HEK293T (cell line): ENCODE data around the gene SEMA6B.

ENCODE experiments used
- CTCF ChIA-PET: fragments of 350-600 bp; formaldehyde crosslinking; extraction: SDS; loops from one replicate; lab custom pipeline; 2021; ENCODE audit warnings: antibody characterized with exemption, inconsistent platforms; lab: Yijun Ruan, JAX
- POLR2A ChIA-PET: fragments of 350-600 bp; formaldehyde crosslinking; extraction: SDS; loops from one replicate; lab custom pipeline; 2020; ENCODE audit warnings: antibody characterized with exemption, inconsistent platforms; lab: Yijun Ruan, JAX
- DNase-seq: peaks from one replicate; pipeline ENCODE4 v3.0.0; 2012; ENCODE audit warnings: mixed read lengths; ENCODE audit errors: extremely low spot score
- ARNT ChIP-seq: fragments of 450-650 bp; IDR thresholded peaks from 2 replicates; pipeline ENCODE4 v1.6.1; 2017; ENCODE audit warnings: mild to moderate bottlenecking
- BHLHE40 ChIP-seq: fragments of 450-650 bp; IDR thresholded peaks from 2 replicates; pipeline ENCODE4 v1.6.1; 2016; ENCODE audit warnings: mild to moderate bottlenecking, moderate library complexity, borderline replicate concordance
- CTBP1 ChIP-seq: fragments of 450-650 bp; IDR thresholded peaks from 2 replicates; pipeline ENCODE4 v1.6.1; 2016; ENCODE audit warnings: borderline replicate concordance
- ELF4 ChIP-seq: fragments of 450-650 bp; IDR thresholded peaks from 2 replicates; pipeline ENCODE4 v1.6.1; 2017; ENCODE audit warnings: antibody characterized with exemption
- FOXA1 ChIP-seq: fragments of 450-650 bp; IDR thresholded peaks from 2 replicates; pipeline ENCODE4 v1.6.1; 2016; ENCODE audit warnings: mild to moderate bottlenecking
- FOXK2 ChIP-seq: fragments of 450-650 bp; IDR thresholded peaks from 2 replicates; pipeline ENCODE4 v1.6.1; 2016; ENCODE audit warnings: mild to moderate bottlenecking
- FOXM1 ChIP-seq: fragments of 450-650 bp; IDR thresholded peaks from 2 replicates; pipeline ENCODE4 v1.6.1; 2017; ENCODE audit warnings: mild to moderate bottlenecking, borderline replicate concordance
- HDGF ChIP-seq: fragments of 450-650 bp; IDR thresholded peaks from 2 replicates; pipeline ENCODE4 v1.6.1; 2017; ENCODE audit warnings: antibody characterized with exemption, borderline replicate concordance
- L3MBTL2 ChIP-seq: fragments of 450-650 bp; conservative IDR thresholded peaks from 2 replicates; pipeline ENCODE4 v1.6.1; 2016; ENCODE audit warnings: mild to moderate bottlenecking
- LEF1 ChIP-seq: fragments of 450-650 bp; IDR thresholded peaks from 2 replicates; pipeline ENCODE4 v1.6.1; 2017; ENCODE audit warnings: mild to moderate bottlenecking, borderline replicate concordance
- NFRKB ChIP-seq: fragments of 450-650 bp; IDR thresholded peaks from 2 replicates; pipeline ENCODE4 v1.6.1; 2016; ENCODE audit warnings: mild to moderate bottlenecking, moderate library complexity
- PKNOX1 ChIP-seq: fragments of 450-650 bp; IDR thresholded peaks from 2 replicates; pipeline ENCODE4 v1.6.1; 2016
- SP1 ChIP-seq: fragments of 450-650 bp; IDR thresholded peaks from 2 replicates; pipeline ENCODE4 v1.6.1; 2017
- SUZ12 ChIP-seq: fragments of 450-650 bp; IDR thresholded peaks from 2 replicates; pipeline ENCODE4 v1.6.1; 2016; ENCODE audit warnings: mild to moderate bottlenecking
- TARDBP ChIP-seq: fragments of 450-650 bp; IDR thresholded peaks from 2 replicates; pipeline ENCODE4 v1.6.1; 2016
- ZNF384 ChIP-seq: fragments of 450-650 bp; IDR thresholded peaks from 2 replicates; pipeline ENCODE4 v1.6.1; 2016

The SEMA6B gene

GRCh38 chr19:4522291-4523002 is 37.0 kb downstream of the SEMA6B start:
- POLR2A ChIA-PET: interaction anchor here (1.0 kb wide), 1 partner anchor 51 kb away, joined by 5 read pairs; no protein-coding TSS in a partner anchor
- CTCF ChIA-PET: interaction anchor here (0.5 to 1.3 kb wide), 8 partner anchors 12 to 308 kb away, joined by 3 to 13 read pairs (median 4); partner anchors contain the start of gene PLIN5
- no peak for TF ChIP-seq NFRKB
- no peak for TF ChIP-seq PKNOX1
- TF ChIP-seq ARNT: no peak
- no peak for TF ChIP-seq SP1
- TF ChIP-seq TARDBP: no peak
- no peak for TF ChIP-seq BHLHE40
- TF ChIP-seq FOXM1: no peak
- no peak for TF ChIP-seq L3MBTL2
- no peak for TF ChIP-seq LEF1
- no peak for TF ChIP-seq CTBP1
- no peak for TF ChIP-seq HDGF
- TF ChIP-seq FOXA1: no peak
- no peak for TF ChIP-seq ELF4
- TF ChIP-seq ZNF384: no peak
- TF ChIP-seq FOXK2: no peak
- no peak for TF ChIP-seq SUZ12
- no peak for DNase-seq

- POLR2A ChIA-PET: no interaction called here
- CTCF ChIA-PET: interaction anchor here (1.2 kb wide), 1 partner anchor 14 kb away, joined by 3 read pairs; the partner anchor contains the start of gene PLIN5
- no peak for DNase-seq
- TF ChIP-seq BHLHE40: no peak
- TF ChIP-seq TARDBP: no peak
- TF ChIP-seq SUZ12: no peak
- no peak for TF ChIP-seq L3MBTL2
- TF ChIP-seq ARNT: no peak
These were observed 37.6 kb downstream of the SEMA6B start for GRCh38 chr19:4521888-4522242.

GRCh38 chr19:4521170-4521887 is 38.2 kb downstream of the SEMA6B start:
- DNase-seq: no peak
- CTCF ChIA-PET: interaction anchor here (1.2 kb wide), 1 partner anchor 14 kb away, joined by 3 read pairs; the partner anchor contains the start of gene PLIN5
- POLR2A ChIA-PET: no interaction called here
- TF ChIP-seq BHLHE40 (no peak), HDGF (no peak), PKNOX1 (no peak), FOXK2 (no peak), CTBP1 (no peak), ARNT (no peak), LEF1 (no peak), FOXA1 (no peak), NFRKB (no peak), FOXM1 (no peak), ZNF384 (no peak), L3MBTL2 (no peak), ELF4 (no peak)

- POLR2A ChIA-PET: no interaction called here
These were observed 39.8 kb downstream of the SEMA6B start for GRCh38 chr19:4519521-4520277.

GRCh38 chr19:4519172-4519496 is 40.4 kb downstream of the SEMA6B start:
- CTCF ChIA-PET: no interaction called here

More at GRCh38 chr19:4519521-4520277, 39.8 kb downstream of the SEMA6B start:
- CTCF ChIA-PET: no interaction called here
- TF ChIP-seq SP1: no peak
- TF ChIP-seq FOXM1: no peak
- TF ChIP-seq TARDBP: no peak
- no peak for DNase-seq

GRCh38 chr19:4518345-4519171 is 40.9 kb downstream of the SEMA6B start, which contains the start of gene PLIN4:
Gene PLIN4, minus strand, starts transcription at chr19:4518486. Its CDS starts 214 bp downstream, at chr19:4518272.
- ChIA-PET POLR2A (interaction anchor here (0.6 kb wide), 1 partner anchor 10 kb away, joined by 3 read pairs; no protein-coding TSS in a partner anchor), CTCF (interaction anchor here (0.6 kb wide), 1 partner anchor 1230 kb away, joined by 3 read pairs; no protein-coding TSS in a partner anchor)
- no peak for TF ChIP-seq BHLHE40
- TF ChIP-seq SP1: no peak
- TF ChIP-seq CTBP1: no peak
- no peak for TF ChIP-seq SUZ12
- DNase-seq: no peak

More at GRCh38 chr19:4519172-4519496, 40.4 kb downstream of the SEMA6B start:
- DNase-seq: no peak
- TF ChIP-seq ZNF384: no peak
- TF ChIP-seq FOXM1: no peak
- no peak for TF ChIP-seq SP1
- POLR2A ChIA-PET: no interaction called here
